Testis (tissue), 3 donors: ENCODE data around the gene SLC7A9. TPM values are rescaled to one million over a fixed set of nuclear protein-coding genes. Genes with fewer than 3 reads are reported as not detected.

Source experiments
- DNase-seq: peaks from one replicate; pipeline ENCODE4 v3.0.0-alpha.2; 2019
- H3K27ac ChIP-seq, 2 donors: fragments of 200-600 bp; sonication (generic); one replicate each; pipeline ENCODE4 v1.5.1; 2019
- H3K27me3 ChIP-seq: fragments of 200-600 bp; sonication (generic); one replicate; pipeline ENCODE4 v1.5.1; 2019
- H3K36me3 ChIP-seq: fragments of 200-600 bp; sonication (generic); one replicate; pipeline ENCODE4 v1.5.1; 2017; ENCODE audit warnings: low read depth; ENCODE audit errors: missing control alignments
- H3K4me1 ChIP-seq: fragments of 200-600 bp; sonication (generic); one replicate; pipeline ENCODE4 v1.5.1; 2019
- H3K4me3 ChIP-seq, 2 donors: fragments of 200-600 bp; sonication (generic); one replicate each; pipeline ENCODE4 v1.5.1; 2017 to 2019
- H3K9me3 ChIP-seq: fragments of 200-600 bp; sonication (generic); one replicate; pipeline ENCODE4 v1.5.1; 2017
- CTCF ChIP-seq, 3 experiments: fragments of 450-650 bp in 2 of 3; fragments of 200-600 bp in 1 of 3; sonication (generic) in 1 of 3; IDR thresholded peaks; one replicate each; pipeline ENCODE4 v1.5.1; 2016 to 2019; ENCODE audit warnings: antibody characterized with exemption in 3 of 3, mild to moderate bottlenecking in 2 of 3, moderate library complexity in 1 of 3
- POLR2A ChIP-seq: fragments of 450-650 bp; IDR thresholded peaks from one replicate; pipeline ENCODE4 v1.6.1; 2017; ENCODE audit warnings: antibody characterized with exemption, mild to moderate bottlenecking, moderate library complexity
- WGBS, 2 donors: methylation state at CpG; one replicate each; pipeline ENCODE4 v1.1.5; 2018; 5-methylcytosine and 5-hydroxymethylcytosine counted together
- intact Hi-C: fragments of 100-400 bp; cut with DNase I; formaldehyde crosslinking; loops from one replicate; pipeline ENCODE4 v1.15.1; 2023; ENCODE audit warnings: low total_unique reads
- polyA plus RNA-seq: library from polyadenylated mRNA; stranded (reverse); fragments of 350-450 nt; fragmentation: Illumina TruSeq; extraction: RNeasy Lipid Tissue Mini Kit (QIAGEN cat#74804); gene quantifications from one replicate; pipeline ENCODE4 v1.2.3, GENCODE V29; 2014; ENCODE audit warnings: low read depth, low replicate concordance; ENCODE audit not compliant: insufficient read depth
- total RNA-seq, 2 donors: library from RNA; depleted of rRNA; stranded (reverse); fragments of >200 nt; gene quantifications; one replicate each; pipeline ENCODE4 v1.2.3, GENCODE V29; 2016

Gene SLC7A9
- total and polyA plus RNA-seq, 3 donors from 2014 or later = 0.79 to 1.6 (median 1.2) TPM

- intact Hi-C loops = no loop called here
Measured at GRCh38 chr19:32876919-32877285, 7.3 kb upstream of the SLC7A9 start.

GRCh38 chr19:32876236-32876918 is 6.8 kb upstream of the SLC7A9 start:
- intact Hi-C loops = no loop called here
- Histone ChIP-seq H3K4me3 (no peak overlapping the region), H3K36me3 (no peaks in the 10 kb centered on the region), H3K27me3 (no peaks in the 10 kb centered on the region), H3K9me3 (no peaks in the 10 kb centered on the region), H3K27ac (no peak overlapping the region), H3K4me1 (no peaks in the 10 kb centered on the region)
- no peak for TF ChIP-seq CTCF (IDR thresholded peaks at IDR 0.05)
- no peak for TF ChIP-seq POLR2A
- WGBS, 2 donors = 84 to 85% methylated on average over 8 to 9 of the region's 9 CpGs
- no peak for DNase-seq

More at GRCh38 chr19:32876919-32877285, 7.3 kb upstream of the SLC7A9 start:
- no peak for DNase-seq
- H3K36me3 ChIP-seq = no peaks in the 10 kb centered on the region
- no peaks in the 10 kb centered on the region for H3K9me3 ChIP-seq
- H3K27me3 ChIP-seq = no peaks in the 10 kb centered on the region
- H3K4me1 ChIP-seq = no peaks in the 10 kb centered on the region
- H3K27ac ChIP-seq = no peak overlapping the region
- WGBS, 2 donors = 82% methylated on average over 12 of the region's 12 CpGs
- TF ChIP-seq POLR2A (no peak), CTCF (IDR thresholded peaks at IDR 0.05) (no peak)
- no peak overlapping the region for H3K4me3 ChIP-seq

- DNase-seq = no peak
- no peaks in the 10 kb centered on the region for H3K36me3 ChIP-seq
- no peak overlapping the region for H3K27ac ChIP-seq
- H3K4me3 ChIP-seq = no peak overlapping the region
- no peaks in the 10 kb centered on the region for H3K4me1 ChIP-seq
- TF ChIP-seq POLR2A (no peak), CTCF (IDR thresholded peaks at IDR 0.05) (no peak)
- intact Hi-C loops = no loop called here
- 71 to 83% methylated on average over 5 to 7 of the region's 7 CpGs for WGBS, 2 donors
- H3K9me3 ChIP-seq = no peaks in the 10 kb centered on the region
- H3K27me3 ChIP-seq = no peaks in the 10 kb centered on the region
Measured at GRCh38 chr19:32875428-32875827, 5.9 kb upstream of the SLC7A9 start.

- WGBS, 2 donors = 80 to 96% methylated on average over 9 of the region's 9 CpGs
Measured at GRCh38 chr19:32874605-32875004, 5.0 kb upstream of the SLC7A9 start.

More at GRCh38 chr19:32874605-32875004, 5.0 kb upstream of the SLC7A9 start:
- Histone ChIP-seq H3K27ac (no peak overlapping the region), H3K4me1 (no peaks in the 10 kb centered on the region), H3K36me3 (no peaks in the 10 kb centered on the region), H3K4me3 (no peak overlapping the region), H3K27me3 (no peaks in the 10 kb centered on the region), H3K9me3 (no peaks in the 10 kb centered on the region)
- intact Hi-C loops = no loop called here
- DNase-seq = no peak
- TF ChIP-seq CTCF (IDR thresholded peaks at IDR 0.05) (no peak), POLR2A (no peak)
